Right cardiac atrium (tissue), 5 donors: ENCODE results near the gene IFT27. TPM values are rescaled to one million over a fixed set of nuclear protein-coding genes. Genes with fewer than 3 reads are reported as not detected.
"Not testable (repeated sequence)": the region's sequence is repeated elsewhere in the genome, so short reads cannot be mapped to it uniquely, and the experiment has no call there.

ENCODE experiments used
- ATAC-seq, 2 donors: fragments of 200-7000 bp; cut with Tn5 transposase; one replicate each; pipeline versions ENCODE4 v1.8.0 to v1.9.1; 2020; ENCODE audit warnings: moderate library complexity in 2 of 2, mild to moderate bottlenecking in 1 of 2
- DNase-seq, 3 donors: peaks; one replicate each; pipeline ENCODE4 v3.0.0-alpha.2; 2020
- H3K27ac ChIP-seq: one replicate; pipeline ENCODE4 v1.5.1; 2013; ENCODE audit warnings: mild to moderate bottlenecking, low read length, control low read depth, moderate library complexity
- H3K27me3 ChIP-seq: one replicate; pipeline ENCODE4 v1.6.1; 2013; ENCODE audit not compliant: control insufficient read depth, insufficient read depth
- H3K4me1 ChIP-seq: one replicate; pipeline ENCODE4 v1.6.1; 2013; ENCODE audit warnings: low read length; ENCODE audit not compliant: control insufficient read depth, insufficient read depth
- H3K4me3 ChIP-seq: one replicate; pipeline ENCODE4 v1.5.1; 2013; ENCODE audit warnings: low read length, control low read depth
- H3K9me3 ChIP-seq: one replicate; pipeline ENCODE4 v1.6.1; 2013; ENCODE audit warnings: low read length; ENCODE audit not compliant: control insufficient read depth
- WGBS: extraction: QIAGEN DNeasy Blood & Tissue Kit; methylation state at CpG from one replicate; pipeline ENCODE4 v1.1.7; 2013; 5-methylcytosine and 5-hydroxymethylcytosine counted together
- intact Hi-C, 4 donors: fragments of 100-400 bp; cut with DNase I; formaldehyde crosslinking; loops; one replicate each; pipeline versions ENCODE4 v1.11.0 to v1.14.0; 2022 to 2023
- polyA plus RNA-seq: library from polyadenylated mRNA; stranded (reverse); fragments of 200-250 nt; gene quantifications from one replicate; pipeline ENCODE4 v1.2.3, GENCODE V29; 2013
- total RNA-seq, 4 donors: library from RNA; stranded (reverse); fragmentation: NEBNext Ultra II Directional; extraction: Animal tissue kit (Norgen Biotek cat#: 25700); gene quantifications; one replicate each; pipeline ENCODE4 v1.2.1, GENCODE V29; 2021
- donor health status: healthy with polysubstance abuse.
- donor health status: DM: no; HTN: yes; CAD: no.
- donor health status: DM: no; HTN: no; CAD: no.
- donor health status: DM: no; HTN: yes; CAD: no; lungs with severe emphysema.
- donor health status: DM: yes; HTN: yes; CAD: no.

IFT27 gene
- total and polyA plus RNA-seq, 5 donors: 24.1 to 37.6 (median 32.5) TPM

DNA sequence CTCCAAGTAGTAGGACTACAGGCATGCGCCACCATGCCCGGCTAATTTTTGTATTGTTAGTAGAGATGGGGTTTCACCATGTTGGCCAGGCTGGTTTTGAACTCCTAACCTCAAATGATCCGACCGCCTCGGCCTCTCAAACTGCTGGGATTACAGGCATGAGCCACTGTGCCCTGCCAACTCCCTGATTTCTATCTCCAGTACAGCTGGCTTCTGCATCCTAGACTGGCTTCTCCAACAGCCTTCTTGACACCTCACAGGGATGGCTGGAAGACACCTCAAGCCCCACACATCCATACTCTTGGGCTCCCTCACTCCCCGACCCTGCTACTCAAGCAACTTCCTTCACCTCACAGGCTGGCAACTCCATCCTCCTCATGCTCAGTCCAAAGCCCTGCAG is 44.6 kb downstream of the IFT27 start:
- ATAC-seq, DNase-seq, H3K27me3 ChIP-seq, H3K9me3 ChIP-seq, H3K27ac ChIP-seq, H3K4me3 ChIP-seq, H3K4me1 ChIP-seq, intact Hi-C loops: not testable (repeated sequence)
- WGBS: 84% methylated on average over 6 of the region's 6 CpGs

DNA sequence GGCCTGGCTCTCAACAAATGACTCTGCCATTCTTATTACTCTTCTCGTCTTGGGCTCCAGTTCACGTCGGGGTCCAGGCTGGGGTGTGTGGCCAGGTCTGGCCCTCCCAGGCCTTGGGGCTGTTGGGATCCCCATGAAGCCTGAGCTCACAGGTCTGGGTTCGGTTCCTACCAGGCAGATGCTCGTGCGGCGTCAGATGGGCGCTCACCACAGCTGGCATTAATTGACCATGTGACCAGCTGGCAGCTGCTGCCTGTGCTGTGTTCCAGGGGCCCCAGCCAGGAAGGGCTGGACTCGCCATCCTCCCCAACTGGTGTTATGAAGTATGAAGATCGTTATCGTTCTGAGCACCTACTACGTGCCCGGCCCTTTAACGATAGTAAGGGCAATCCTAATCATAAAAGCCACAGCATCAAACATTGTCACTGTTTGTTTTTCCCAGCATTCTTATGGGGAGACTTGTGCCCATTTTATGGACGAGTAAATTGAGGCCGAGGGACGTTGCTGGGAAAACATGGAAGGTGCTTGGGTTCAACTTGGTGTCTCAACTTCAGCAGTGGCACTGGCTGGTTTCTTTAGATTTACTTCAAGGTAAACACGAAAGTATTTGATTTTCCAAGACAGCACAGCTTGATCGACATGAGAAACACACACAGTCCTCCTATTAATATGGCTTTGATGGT is 45.6 kb downstream of the IFT27 start:
- DNase-seq (no peak), ATAC-seq (no peak)
- intact Hi-C loops: no loop called here
- no peaks in the 10 kb centered on the region for H3K4me1 ChIP-seq
- H3K27ac ChIP-seq: no peak overlapping the region
- no peaks in the 10 kb centered on the region for H3K27me3 ChIP-seq
- no peak overlapping the region for H3K4me3 ChIP-seq
- 90% methylated on average over 19 of the region's 19 CpGs for WGBS
- no peaks in the 10 kb centered on the region for H3K9me3 ChIP-seq

DNA sequence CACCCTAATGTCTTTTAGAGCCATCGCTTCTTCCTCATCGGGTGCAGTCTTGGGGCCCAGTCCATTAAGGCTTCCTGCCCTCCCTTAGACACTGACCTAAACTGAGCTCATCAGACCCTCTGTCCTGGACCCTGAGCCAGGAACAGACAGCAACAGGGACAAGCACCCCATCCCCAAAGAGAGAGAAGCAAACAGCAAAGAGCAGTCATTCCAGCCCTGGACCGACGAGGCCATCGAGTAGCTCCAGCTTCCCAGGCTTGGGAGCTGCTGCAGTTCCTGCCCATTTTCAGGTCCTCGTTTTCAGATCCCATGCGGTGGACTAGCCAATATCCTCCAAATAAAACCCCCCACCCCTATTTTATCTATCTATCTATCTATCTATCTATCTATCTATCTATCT is 46.6 kb downstream of the IFT27 start:
- intact Hi-C loops: no loop called here
- DNase-seq (no peak), ATAC-seq (no peak)
- H3K4me1 ChIP-seq: no peaks in the 10 kb centered on the region
- H3K27ac ChIP-seq: no peak overlapping the region
- 77% methylated on average over 7 of the region's 7 CpGs for WGBS
- no peaks in the 10 kb centered on the region for H3K9me3 ChIP-seq
- no peak overlapping the region for H3K4me3 ChIP-seq
- H3K27me3 ChIP-seq: no peaks in the 10 kb centered on the region

DNA sequence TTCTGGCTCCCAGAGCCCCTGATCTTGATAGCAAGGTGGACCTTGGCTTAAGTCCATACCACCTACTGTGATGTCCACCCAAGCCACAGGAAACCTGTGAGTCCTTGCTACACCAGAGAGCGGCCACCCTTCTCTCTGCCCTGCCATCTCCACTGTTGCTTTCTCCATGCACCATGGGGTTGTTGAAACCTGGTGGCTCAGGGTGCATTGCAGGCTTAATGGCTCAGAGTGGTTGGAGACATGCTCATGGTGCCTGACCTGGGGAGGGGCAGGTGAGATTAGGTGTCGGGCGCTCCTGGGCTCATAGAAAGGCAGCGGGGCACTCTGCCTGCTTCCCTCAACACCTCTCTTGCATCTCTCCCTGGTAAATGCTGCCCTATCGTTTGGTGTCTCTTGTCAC is 47.4 kb downstream of the IFT27 start:
- WGBS: 75% methylated on average over 5 of the region's 5 CpGs
- no peak for ATAC-seq
- no peak for DNase-seq
- Histone ChIP-seq H3K9me3 (no peaks in the 10 kb centered on the region), H3K4me1 (no peaks in the 10 kb centered on the region), H3K27ac (no peak overlapping the region), H3K27me3 (no peaks in the 10 kb centered on the region), H3K4me3 (no peak overlapping the region)
- intact Hi-C loops: no loop called here

DNA sequence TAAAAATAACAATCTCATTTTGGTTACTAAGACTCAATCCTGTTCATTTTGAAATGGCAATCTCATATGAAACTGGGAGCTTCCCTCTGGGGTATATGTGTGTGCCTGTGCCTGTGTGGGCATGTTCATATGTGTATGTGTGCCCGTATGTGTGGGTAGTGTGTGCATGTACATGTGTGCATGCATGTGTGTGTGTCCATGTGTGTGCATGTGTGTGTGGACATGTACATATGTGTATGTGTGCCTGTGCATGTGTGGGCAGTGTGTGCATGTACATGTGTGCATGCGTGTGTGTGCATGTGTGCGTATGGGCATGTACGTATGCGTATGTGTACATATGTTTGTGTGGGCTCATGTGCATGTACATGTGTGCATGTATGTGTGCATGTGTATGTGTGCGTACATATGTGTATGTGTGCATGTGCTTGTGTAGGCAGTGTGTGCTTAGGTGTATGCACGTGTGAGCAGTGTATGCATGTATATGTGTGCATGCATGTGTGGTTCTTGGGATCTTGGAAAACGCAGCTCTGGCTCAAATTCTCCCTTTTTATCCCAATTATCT is 47.9 kb downstream of the IFT27 start:
- no peak for DNase-seq
- WGBS: 71% methylated on average over 8 of the region's 8 CpGs
- ATAC-seq: no peak
- no peaks in the 10 kb centered on the region for H3K27me3 ChIP-seq
- intact Hi-C loops: no loop called here
- no peaks in the 10 kb centered on the region for H3K9me3 ChIP-seq
- no peak overlapping the region for H3K27ac ChIP-seq
- H3K4me3 ChIP-seq: no peak overlapping the region
- H3K4me1 ChIP-seq: no peaks in the 10 kb centered on the region

DNA sequence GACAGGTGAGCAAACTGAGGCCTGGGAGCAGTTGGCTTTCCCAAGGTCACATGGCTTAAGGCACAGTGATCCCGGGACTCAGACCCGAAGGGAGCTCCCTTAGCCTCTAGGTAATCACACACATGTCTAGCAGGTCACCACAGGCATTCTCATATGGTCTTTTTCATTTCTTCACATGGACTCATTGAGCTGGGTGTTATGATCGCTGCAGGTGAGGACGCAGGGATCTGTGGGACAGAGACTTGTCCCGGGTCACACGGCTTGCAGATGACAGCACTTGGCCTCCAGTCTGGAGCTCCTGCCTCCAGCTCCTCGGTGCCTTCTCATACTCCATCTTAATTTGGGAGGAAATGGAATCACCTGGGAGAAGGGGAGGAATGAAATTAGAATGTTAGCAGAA is 48.8 kb downstream of the IFT27 start:
- H3K9me3 ChIP-seq: no peaks in the 10 kb centered on the region
- H3K4me1 ChIP-seq: no peaks in the 10 kb centered on the region
- DNase-seq (no peak), ATAC-seq (no peak)
- intact Hi-C loops: no loop called here
- H3K4me3 ChIP-seq: no peak overlapping the region
- no peak overlapping the region for H3K27ac ChIP-seq
- H3K27me3 ChIP-seq: no peaks in the 10 kb centered on the region
- WGBS: 81% methylated on average over 7 of the region's 7 CpGs

DNA sequence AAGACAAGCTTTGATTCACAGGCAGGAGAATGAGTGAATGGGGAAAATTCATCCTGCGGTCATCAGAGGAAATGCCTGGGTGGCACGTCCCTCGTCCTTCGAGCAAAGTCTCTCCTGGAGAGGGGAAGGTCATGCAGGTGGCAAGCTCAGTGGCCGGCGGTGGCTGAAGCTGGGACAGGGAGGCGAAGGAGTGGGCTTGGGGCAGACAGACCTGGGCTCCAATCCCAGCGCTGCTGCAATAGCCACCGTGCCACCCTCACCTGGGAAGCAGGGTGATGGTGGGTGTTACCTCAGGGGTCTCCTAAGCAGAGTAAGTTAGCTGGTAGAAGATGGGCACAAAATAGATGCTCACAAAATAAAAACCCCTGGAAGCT is 49.9 kb downstream of the IFT27 start:
- Histone ChIP-seq H3K9me3 (no peaks in the 10 kb centered on the region), H3K27ac (no peak overlapping the region), H3K4me1 (no peaks in the 10 kb centered on the region), H3K27me3 (no peaks in the 10 kb centered on the region), H3K4me3 (no peak overlapping the region)
- intact Hi-C loops: no loop called here
- ATAC-seq: no peak
- 72% methylated on average over 9 of the region's 9 CpGs for WGBS
- DNase-seq: no peak

DNA sequence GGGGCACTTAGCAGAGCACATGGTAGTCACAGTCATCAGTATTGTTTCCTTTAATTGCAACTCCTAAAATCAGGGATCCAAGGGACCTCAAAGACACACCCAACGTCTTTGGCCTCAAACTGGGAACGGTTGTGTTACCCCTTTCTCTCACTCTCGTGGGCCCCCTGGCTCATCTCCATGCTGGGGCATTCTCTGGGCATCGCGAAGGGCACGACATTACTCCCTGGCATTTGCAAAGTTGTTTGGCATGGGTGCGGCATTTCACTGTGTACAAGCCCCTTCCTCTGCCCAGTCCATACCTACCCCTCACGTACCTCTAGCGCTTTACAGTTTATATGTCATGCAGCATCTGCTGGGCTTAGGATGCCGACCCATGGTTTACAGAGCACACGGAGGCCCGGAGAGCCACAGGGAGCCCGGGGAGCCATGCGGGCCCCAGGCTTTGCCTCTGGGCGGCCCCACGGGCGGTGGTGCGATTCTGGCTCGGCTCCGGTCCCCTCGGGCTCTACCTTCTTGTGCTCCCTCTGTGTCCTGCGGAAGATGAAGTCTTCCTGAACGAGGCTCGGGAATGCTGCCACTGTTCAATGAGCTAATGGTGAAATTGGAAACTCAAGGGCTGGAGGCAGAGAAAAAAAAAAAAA is 50.4 kb downstream of the IFT27 start:
- DNase-seq: no peak
- intact Hi-C loops: no loop called here
- Histone ChIP-seq H3K4me3 (no peak overlapping the region), H3K27me3 (no peaks in the 10 kb centered on the region), H3K27ac (no peak overlapping the region), H3K4me1 (no peaks in the 10 kb centered on the region), H3K9me3 (no peaks in the 10 kb centered on the region)
- WGBS: 75% methylated on average over 24 of the region's 24 CpGs
- no peak for ATAC-seq

DNA sequence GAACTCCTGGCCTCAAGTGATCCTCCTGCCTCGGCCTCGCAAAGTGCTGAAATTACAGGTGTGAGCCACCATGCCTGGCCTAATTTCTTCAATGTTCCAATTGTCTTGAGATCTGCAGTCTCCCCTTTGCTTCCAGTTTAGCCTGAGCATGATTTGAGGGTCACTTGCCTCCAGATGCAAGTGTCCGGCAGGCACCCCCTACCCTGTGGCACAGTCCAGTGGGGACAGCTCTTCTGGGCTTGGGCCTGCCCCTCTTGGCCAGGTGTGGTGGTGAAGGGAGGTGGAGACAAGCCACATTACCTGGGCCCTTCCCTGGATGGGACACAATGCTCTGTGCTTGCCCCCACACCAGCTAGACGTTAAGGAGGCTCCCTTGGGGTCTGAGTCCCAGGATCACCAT is 51.1 kb downstream of the IFT27 start:
- no peak overlapping the region for H3K4me3 ChIP-seq
- ATAC-seq (no peak), DNase-seq (no peak)
- H3K27ac ChIP-seq: no peak overlapping the region
- no peaks in the 10 kb centered on the region for H3K4me1 ChIP-seq
- WGBS: 75% methylated on average over 4 of the region's 4 CpGs
- H3K9me3 ChIP-seq: no peaks in the 10 kb centered on the region
- no peaks in the 10 kb centered on the region for H3K27me3 ChIP-seq
- intact Hi-C loops: no loop called here

DNA sequence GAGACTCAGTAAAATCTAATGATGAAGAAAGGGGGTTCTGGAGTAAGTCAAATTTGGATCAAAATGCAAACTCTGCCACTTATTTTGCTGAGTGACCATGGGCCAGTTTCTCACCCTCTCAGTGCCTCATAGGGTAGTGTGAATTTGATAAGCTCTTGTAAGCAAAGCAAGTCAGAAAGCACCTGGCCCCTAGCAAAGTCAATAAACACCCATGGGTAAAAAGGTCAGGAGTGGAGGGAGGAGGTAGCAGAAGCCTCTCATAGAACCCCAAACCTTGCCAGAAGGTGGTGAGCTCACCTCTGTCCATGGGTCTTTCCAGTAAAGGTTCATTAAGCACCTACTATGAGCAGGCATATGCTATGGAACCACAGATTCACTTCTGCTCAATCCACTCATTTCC is 53.9 kb downstream of the IFT27 start:
- H3K4me3 ChIP-seq: no peak overlapping the region
- intact Hi-C loops: no loop called here
- no peak for DNase-seq
- no peaks in the 10 kb centered on the region for H3K27me3 ChIP-seq
- no peaks in the 10 kb centered on the region for H3K9me3 ChIP-seq
- ATAC-seq: no peak
- H3K27ac ChIP-seq: no peak overlapping the region
- no peaks in the 10 kb centered on the region for H3K4me1 ChIP-seq

DNA sequence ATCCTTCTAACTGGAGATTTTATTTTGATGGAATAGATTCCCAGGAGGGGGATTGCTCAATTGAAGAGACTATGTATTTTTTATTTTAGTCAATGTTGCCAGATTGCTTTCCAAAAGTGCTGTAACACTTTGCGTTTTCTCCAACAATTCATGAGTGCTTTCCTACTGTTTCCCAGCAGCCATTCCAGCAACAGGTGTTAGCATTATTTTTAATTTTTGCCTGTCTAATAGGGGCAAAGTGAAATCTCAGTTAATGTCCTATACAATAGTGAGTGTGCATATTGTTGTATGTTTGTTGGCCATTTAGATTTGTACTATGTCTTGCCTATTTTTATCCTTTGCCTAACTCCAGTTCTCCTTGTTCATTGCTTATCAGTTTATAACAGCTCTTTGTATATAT is 60.3 kb downstream of the IFT27 start:
- WGBS: 91% methylated on average over 1 of the region's 1 CpG
- DNase-seq (no peak), ATAC-seq (no peak)
- no peak overlapping the region for H3K4me3 ChIP-seq
- H3K27me3 ChIP-seq: no peaks in the 10 kb centered on the region
- intact Hi-C loops: no loop called here
- no peaks in the 10 kb centered on the region for H3K4me1 ChIP-seq
- H3K9me3 ChIP-seq: no peaks in the 10 kb centered on the region
- H3K27ac ChIP-seq: no peak overlapping the region
